ENCODE data around the gene FAM131C. TPM values are rescaled to one million over a fixed set of nuclear protein-coding genes. Genes with fewer than 3 reads are reported as not detected.

Gene FAM131C
- total RNA-seq, 1 experiment from 2014 or later = 3.4 TPM

- peaks cover 30% of the 10 kb centered on the region for H3K4me1 ChIP-seq (ENCODE audit: control insufficient read depth, insufficient read depth, low read length)
- ChIA-PET POLR2A (no interaction called here), CTCF (interaction anchor here (0.6 kb wide), 1 partner anchor 82 kb away, joined by 5 read pairs; no protein-coding TSS in a partner anchor)
- ATAC-seq (no peak), DNase-seq (ENCODE audit: low read depth, low spot score) (no peak)
- H3K4me3 ChIP-seq (ENCODE audit: low read depth in 2 of 2, low read length in 2 of 2) = no peak overlapping the region; a peak in 1 of 4 replicates
- intact Hi-C loops (cut with micrococcal nuclease; ENCODE audit: unreplicated experiment) (no loop called here), in situ Hi-C loops (cut with HindIII; ENCODE audit: low pct_unique_long_range_greater_than_20kb, low sequenced_read_pairs) (no loop called here)
- no peaks in the 10 kb centered on the region for H3K9me3 ChIP-seq (ENCODE audit: control insufficient read depth, insufficient read depth, low read depth, low read length)
- no peaks in the 10 kb centered on the region for H3K36me3 ChIP-seq (ENCODE audit: control insufficient read depth, insufficient read depth, low read length)
- TF ChIP-seq TCF7L2 (IDR thresholded peaks at IDR 0.05; ENCODE audit: low read depth, low read length) = no peak
- no peak for TF ChIP-seq REST (IDR thresholded peaks at IDR 0.05; ENCODE audit: insufficient read depth in 1 of 2, low read depth in 2 of 2, low read length in 1 of 2)
- TF ChIP-seq CTCF (IDR thresholded peaks at IDR 0.05) = no peak
- TF ChIP-seq POLR2AphosphoS5 (IDR thresholded peaks at IDR 0.05; ENCODE audit: low read depth, low read length) = no peak
- TF ChIP-seq SIN3A (IDR thresholded peaks at IDR 0.05; ENCODE audit: borderline replicate concordance, insufficient read depth, low read depth, low read length) = no peak
- BruUV-seq (replicated peaks) = no TSS peak
- no peak overlapping the region for H3K27ac ChIP-seq (ENCODE audit: low read length)
- H3K27me3 ChIP-seq (ENCODE audit: control insufficient read depth, insufficient read depth, low read length) = no peaks in the 10 kb centered on the region
These were observed 61.4 kb downstream of the FAM131C start for GRCh38 chr1:16011936-16012589.

DNA sequence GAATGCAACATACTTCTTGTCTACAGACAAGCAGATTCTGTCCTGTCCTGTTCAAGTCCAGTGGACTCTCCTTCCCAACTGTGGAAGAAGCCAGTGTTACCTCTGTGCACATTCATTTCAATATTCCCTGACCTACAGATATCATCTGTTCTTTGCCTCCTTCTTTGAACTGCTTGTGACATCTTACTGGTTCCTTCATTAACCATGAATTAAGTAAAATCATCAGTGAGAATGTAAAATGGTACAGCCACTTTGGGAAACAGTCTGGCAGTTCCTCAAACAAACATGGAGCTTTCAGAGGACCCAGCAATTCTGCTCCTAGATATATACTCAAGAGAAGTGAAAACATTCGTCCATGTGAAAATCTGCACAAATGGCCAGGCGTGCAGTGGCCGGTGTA is 62.6 kb downstream of the FAM131C start:
- H3K4me1 ChIP-seq (ENCODE audit: control insufficient read depth, insufficient read depth, low read length) = peaks cover 24% of the 10 kb centered on the region
- DNase-seq (ENCODE audit: low read depth, low spot score) (no peak), ATAC-seq (no peak)
- no peaks in the 10 kb centered on the region for H3K36me3 ChIP-seq (ENCODE audit: control insufficient read depth, insufficient read depth, low read length)
- in situ Hi-C loops (cut with HindIII; ENCODE audit: low pct_unique_long_range_greater_than_20kb, low sequenced_read_pairs) (no loop called here), intact Hi-C loops (cut with micrococcal nuclease; ENCODE audit: unreplicated experiment) (no loop called here)
- no peak for TF ChIP-seq REST (IDR thresholded peaks at IDR 0.05; ENCODE audit: insufficient read depth in 1 of 2, low read depth in 2 of 2, low read length in 1 of 2)
- TF ChIP-seq SIN3A (IDR thresholded peaks at IDR 0.05; ENCODE audit: borderline replicate concordance, insufficient read depth, low read depth, low read length) = no peak
- no peak for TF ChIP-seq POLR2AphosphoS5 (IDR thresholded peaks at IDR 0.05; ENCODE audit: low read depth, low read length)
- no peak for TF ChIP-seq TCF7L2 (IDR thresholded peaks at IDR 0.05; ENCODE audit: low read depth, low read length)
- no peak for TF ChIP-seq CTCF (IDR thresholded peaks at IDR 0.05)
- no peak overlapping the region for H3K27ac ChIP-seq (ENCODE audit: low read length)
- BruUV-seq (replicated peaks) = no TSS peak
- no peaks in the 10 kb centered on the region for H3K9me3 ChIP-seq (ENCODE audit: control insufficient read depth, insufficient read depth, low read depth, low read length)
- ChIA-PET POLR2A (no interaction called here), CTCF (interaction anchor here (0.5 to 1.0 kb wide), 3 partner anchors 26 to 195 kb away, joined by 3 to 5 read pairs (median 3); no protein-coding TSS in a partner anchor)
- no peak overlapping the region for H3K4me3 ChIP-seq (ENCODE audit: low read depth in 2 of 2, low read length in 2 of 2)
- no peaks in the 10 kb centered on the region for H3K27me3 ChIP-seq (ENCODE audit: control insufficient read depth, insufficient read depth, low read length)

Measured in Panc1 (cell line).